AG04450 (cell line): ENCODE results near the gene OTOG. TPM values are rescaled to one million over a fixed set of nuclear protein-coding genes. Genes with fewer than 3 reads are reported as not detected.

Experiments used
- CTCF ChIA-PET: fragments of 300-600, 350-600 bp; formaldehyde crosslinking; extraction: SDS; loops from one replicate; lab custom pipeline; 2022; ENCODE audit warnings: antibody characterized with exemption, inconsistent platforms; lab: Charles Lee
- POLR2A ChIA-PET: fragments of 350-600 bp; formaldehyde crosslinking; extraction: SDS; loops from one replicate; lab custom pipeline; 2021; ENCODE audit warnings: antibody characterized with exemption, inconsistent platforms; lab: Yijun Ruan, JAX
- DNase-seq: peaks from one replicate; pipeline ENCODE4 v3.0.0-alpha.2; 2011; ENCODE audit warnings: low read depth, low spot score
- H3K27ac ChIP-seq: one replicate; pipeline ENCODE4 v1.5.1; 2012; ENCODE audit warnings: low read depth, low read length, control low read depth
- H3K27me3 ChIP-seq: one replicate; pipeline ENCODE4 v1.6.0; 2012; ENCODE audit warnings: low read length; ENCODE audit not compliant: control insufficient read depth, insufficient read depth
- H3K4me3 ChIP-seq: 2 replicates; pipeline ENCODE4 v1.5.1; 2011; ENCODE audit warnings: mild to moderate bottlenecking, low read depth, low read length, control low read depth
- H3K9me3 ChIP-seq: 2 replicates; pipeline ENCODE4 v1.5.1; 2012; ENCODE audit warnings: low read length; ENCODE audit not compliant: control insufficient read depth, insufficient read depth
- polyA plus RNA-seq: library from polyadenylated mRNA; depleted of rRNA; stranded (reverse); fragments of >200 nt; gene quantifications from 2 replicates; pipeline ENCODE4 v1.2.3, GENCODE V29; 2011
- TF ChIP-seq, protein P1 (sequence below): IDR thresholded peaks from 2 replicates; pipeline ENCODE4 v1.5.1; 2011; ENCODE audit warnings: low read depth, low read length, control low read depth, inconsistent platforms

OTOG gene
- polyA plus RNA-seq, 1 experiment, result not detected

- no peak overlapping the region for H3K4me3 ChIP-seq
- ChIA-PET POLR2A (no interaction called here), CTCF (no interaction called here)
- peaks cover 2% of the 10 kb centered on the region for H3K27me3 ChIP-seq
- TF ChIP-seq, protein P1, sequence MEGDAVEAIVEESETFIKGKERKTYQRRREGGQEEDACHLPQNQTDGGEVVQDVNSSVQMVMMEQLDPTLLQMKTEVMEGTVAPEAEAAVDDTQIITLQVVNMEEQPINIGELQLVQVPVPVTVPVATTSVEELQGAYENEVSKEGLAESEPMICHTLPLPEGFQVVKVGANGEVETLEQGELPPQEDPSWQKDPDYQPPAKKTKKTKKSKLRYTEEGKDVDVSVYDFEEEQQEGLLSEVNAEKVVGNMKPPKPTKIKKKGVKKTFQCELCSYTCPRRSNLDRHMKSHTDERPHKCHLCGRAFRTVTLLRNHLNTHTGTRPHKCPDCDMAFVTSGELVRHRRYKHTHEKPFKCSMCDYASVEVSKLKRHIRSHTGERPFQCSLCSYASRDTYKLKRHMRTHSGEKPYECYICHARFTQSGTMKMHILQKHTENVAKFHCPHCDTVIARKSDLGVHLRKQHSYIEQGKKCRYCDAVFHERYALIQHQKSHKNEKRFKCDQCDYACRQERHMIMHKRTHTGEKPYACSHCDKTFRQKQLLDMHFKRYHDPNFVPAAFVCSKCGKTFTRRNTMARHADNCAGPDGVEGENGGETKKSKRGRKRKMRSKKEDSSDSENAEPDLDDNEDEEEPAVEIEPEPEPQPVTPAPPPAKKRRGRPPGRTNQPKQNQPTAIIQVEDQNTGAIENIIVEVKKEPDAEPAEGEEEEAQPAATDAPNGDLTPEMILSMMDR, result no peak
- H3K27ac ChIP-seq, result no peak overlapping the region
- DNase-seq, result no peak
- no peaks in the 10 kb centered on the region for H3K9me3 ChIP-seq
These were observed 62.4 kb downstream of the OTOG start for GRCh38 chr11:17609291-17610084.

DNA sequence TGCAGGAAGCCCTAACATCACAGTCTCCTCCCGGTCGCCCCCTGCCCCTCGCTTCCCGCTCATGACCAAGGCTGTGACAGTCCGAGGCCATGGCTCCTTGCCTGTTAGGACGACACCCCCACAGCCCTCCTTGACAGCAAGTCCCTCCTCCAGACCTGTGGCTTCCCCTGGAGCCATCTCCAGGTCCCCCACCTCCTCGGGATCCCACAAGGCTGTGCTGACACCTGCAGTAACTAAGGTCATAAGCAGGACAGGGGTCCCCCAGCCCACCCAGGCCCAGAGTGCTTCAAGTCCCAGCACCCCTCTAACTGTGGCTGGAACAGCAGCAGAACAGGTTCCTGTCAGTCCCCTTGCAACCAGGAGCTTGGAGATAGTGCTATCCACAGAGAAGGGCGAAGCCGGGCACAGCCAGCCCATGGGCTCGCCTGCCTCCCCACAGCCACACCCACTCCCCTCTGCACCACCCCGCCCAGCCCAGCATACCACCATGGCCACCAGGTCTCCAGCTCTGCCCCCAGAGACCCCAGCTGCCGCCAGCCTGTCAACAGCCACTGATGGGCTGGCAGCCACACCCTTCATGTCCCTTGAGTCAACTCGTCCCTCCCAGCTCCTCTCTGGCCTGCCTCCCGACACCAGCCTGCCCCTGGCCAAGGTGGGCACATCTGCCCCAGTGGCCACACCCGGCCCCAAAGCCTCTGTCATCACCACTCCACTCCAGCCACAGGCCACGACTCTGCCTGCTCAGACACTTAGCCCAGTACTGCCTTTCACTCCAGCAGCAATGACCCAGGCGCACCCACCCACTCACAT is 63.2 kb downstream of the OTOG start:
- H3K4me3 ChIP-seq, result no peak overlapping the region
- H3K27me3 ChIP-seq, result peaks cover 2% of the 10 kb centered on the region
- H3K9me3 ChIP-seq, result no peaks in the 10 kb centered on the region
- POLR2A ChIA-PET, result no interaction called here
- no peak overlapping the region for H3K27ac ChIP-seq
- CTCF ChIA-PET, result no interaction called here
- DNase-seq, result no peak
- TF ChIP-seq, protein P1, result no peak

DNA sequence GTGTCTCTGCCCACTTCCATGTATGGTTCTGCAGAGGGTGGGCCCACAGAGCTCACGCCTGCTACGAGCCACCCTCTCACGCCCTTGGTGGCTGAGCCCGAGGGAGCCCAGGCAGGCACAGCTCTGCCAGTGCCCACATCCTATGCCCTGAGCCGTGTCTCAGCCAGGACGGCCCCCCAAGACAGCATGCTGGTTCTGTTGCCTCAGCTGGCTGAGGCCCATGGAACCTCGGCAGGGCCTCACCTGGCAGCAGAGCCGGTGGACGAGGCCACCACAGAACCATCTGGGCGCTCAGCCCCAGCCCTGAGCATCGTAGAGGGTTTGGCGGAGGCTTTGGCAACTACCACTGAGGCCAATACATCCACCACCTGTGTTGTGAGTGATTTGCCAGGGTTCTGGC is 64.0 kb downstream of the OTOG start:
- H3K9me3 ChIP-seq, result no peaks in the 10 kb centered on the region
- ChIA-PET POLR2A (no interaction called here), CTCF (no interaction called here)
- no peak overlapping the region for H3K27ac ChIP-seq
- H3K27me3 ChIP-seq, result peaks cover 2% of the 10 kb centered on the region
- no peak overlapping the region for H3K4me3 ChIP-seq
- TF ChIP-seq, protein P1, result no peak
- no peak for DNase-seq

- CTCF ChIA-PET, result interaction anchor here (1.9 kb wide), 1 partner anchor 13 kb away, joined by 5 read pairs; no protein-coding TSS in a partner anchor
These were observed 64.6 kb downstream of the OTOG start for GRCh38 chr11:17611503-17612220.

More at GRCh38 chr11:17611503-17612220, 64.6 kb downstream of the OTOG start:
- no peak for DNase-seq
- POLR2A ChIA-PET, result no interaction called here
- TF ChIP-seq, protein P1, result no peak
- Histone ChIP-seq H3K27ac (no peak overlapping the region), H3K27me3 (peaks cover 2% of the 10 kb centered on the region), H3K9me3 (no peaks in the 10 kb centered on the region), H3K4me3 (no peak overlapping the region)
